Measurements from ENCODE around the gene SUGP2.

DNA sequence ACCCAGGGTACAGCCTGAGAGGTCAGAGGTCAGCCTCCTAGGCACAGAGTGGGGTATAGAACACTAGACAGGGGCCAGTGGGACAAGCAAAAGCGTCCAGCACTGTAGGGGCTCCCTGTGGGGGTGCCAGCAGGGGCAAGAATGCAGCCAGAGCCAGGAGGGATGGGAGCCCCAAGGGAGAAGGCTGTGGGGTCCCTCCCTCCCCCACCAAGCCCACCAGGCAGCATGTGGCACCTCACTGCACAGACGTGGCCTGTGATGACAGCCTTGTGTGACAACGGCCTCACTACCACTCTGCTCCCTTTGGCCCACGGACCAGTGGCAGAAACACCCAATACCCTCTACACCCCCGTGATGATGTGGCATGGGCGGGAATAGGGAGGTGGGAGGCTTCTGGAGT, 10.2 kb upstream of the SUGP2 start:
- TF ChIP-seq EZH2 (IDR thresholded peaks at IDR 0.05; ENCODE audit: borderline replicate concordance, insufficient read depth, low read length, poor library complexity, severe bottlenecking) (no peak), SMC3 (conservative IDR thresholded peaks at IDR 0.05; ENCODE audit: poor library complexity) (no peak)
- TF ChIP-seq, protein P1, sequence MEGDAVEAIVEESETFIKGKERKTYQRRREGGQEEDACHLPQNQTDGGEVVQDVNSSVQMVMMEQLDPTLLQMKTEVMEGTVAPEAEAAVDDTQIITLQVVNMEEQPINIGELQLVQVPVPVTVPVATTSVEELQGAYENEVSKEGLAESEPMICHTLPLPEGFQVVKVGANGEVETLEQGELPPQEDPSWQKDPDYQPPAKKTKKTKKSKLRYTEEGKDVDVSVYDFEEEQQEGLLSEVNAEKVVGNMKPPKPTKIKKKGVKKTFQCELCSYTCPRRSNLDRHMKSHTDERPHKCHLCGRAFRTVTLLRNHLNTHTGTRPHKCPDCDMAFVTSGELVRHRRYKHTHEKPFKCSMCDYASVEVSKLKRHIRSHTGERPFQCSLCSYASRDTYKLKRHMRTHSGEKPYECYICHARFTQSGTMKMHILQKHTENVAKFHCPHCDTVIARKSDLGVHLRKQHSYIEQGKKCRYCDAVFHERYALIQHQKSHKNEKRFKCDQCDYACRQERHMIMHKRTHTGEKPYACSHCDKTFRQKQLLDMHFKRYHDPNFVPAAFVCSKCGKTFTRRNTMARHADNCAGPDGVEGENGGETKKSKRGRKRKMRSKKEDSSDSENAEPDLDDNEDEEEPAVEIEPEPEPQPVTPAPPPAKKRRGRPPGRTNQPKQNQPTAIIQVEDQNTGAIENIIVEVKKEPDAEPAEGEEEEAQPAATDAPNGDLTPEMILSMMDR (IDR thresholded peaks at IDR 0.05; ENCODE audit: poor library complexity, severe bottlenecking) = no peak

All from neural cell (in vitro differentiated cells).